IMR-90 (cell line): ENCODE results near the gene RTN4IP1. TPM values are rescaled to one million over a fixed set of nuclear protein-coding genes. Genes with fewer than 3 reads are reported as not detected.
A peak's percentile ranks its signal among the peaks of the same experiment; 100 is the strongest.
"Not testable (repeated sequence)": the region's sequence is repeated elsewhere in the genome, so short reads cannot be mapped to it uniquely, and the experiment has no call there.

Source experiments
- ATAC-seq: fragments of 200-7000 bp; cut with Tn5 transposase; 2 replicates; pipeline ENCODE4 v1.9.1; 2020; ENCODE audit warnings: low read depth, mild to moderate bottlenecking, moderate library complexity
- BruUV-seq: library from RNA; stranded (reverse); fragments of 400-500 nt; replicated peaks from 2 replicates; lab custom pipeline; 2021; lab: Mats Ljungman, UMichigan
- CTCF ChIA-PET: fragments of 300-600 bp; formaldehyde crosslinking; extraction: SDS; loops from one replicate; lab custom pipeline; 2021; ENCODE audit warnings: antibody characterized with exemption; lab: Yijun Ruan, JAX
- POLR2A ChIA-PET: fragments of 300-600 bp; sonication (Branson Sonifier 250); formaldehyde crosslinking; loops from one replicate; lab custom pipeline; 2022; ENCODE audit warnings: antibody characterized with exemption; ENCODE audit not compliant: unreplicated experiment; lab: Charles Lee
- DNase-seq: peaks from one replicate; pipeline ENCODE4 v3.0.0; 2013
- H2AFZ ChIP-seq: replicated peaks from 2 replicates; pipeline ENCODE3; 2013; ENCODE audit warnings: low read length, mild to moderate bottlenecking; ENCODE audit not compliant: poor library complexity
- H2AK5ac ChIP-seq: 2 replicates; pipeline ENCODE4 v1.6.1; 2013; ENCODE audit warnings: low read depth, low read length, inconsistent platforms
- H2AK9ac ChIP-seq: replicated peaks from 2 replicates; pipeline ENCODE3; 2013; ENCODE audit warnings: mild to moderate bottlenecking, low read depth, low read length, moderate library complexity; ENCODE audit not compliant: poor library complexity
- H2BK120ac ChIP-seq: 2 replicates; pipeline ENCODE4 v1.6.1; 2013; ENCODE audit warnings: low read depth, low read length, inconsistent platforms
- H2BK15ac ChIP-seq: 3 replicates; pipeline ENCODE4 v1.6.1; 2013; ENCODE audit warnings: low read depth, low read length, inconsistent platforms
- H2BK20ac ChIP-seq: 2 replicates; pipeline ENCODE4 v1.6.1; 2013; ENCODE audit warnings: low read depth, mild to moderate bottlenecking, inconsistent platforms, low read length, moderate library complexity
- H2BK5ac ChIP-seq: 2 replicates; pipeline ENCODE4 v1.6.1; 2013; ENCODE audit warnings: mild to moderate bottlenecking, low read depth, low read length, inconsistent platforms; ENCODE audit not compliant: poor library complexity, severe bottlenecking
- H3K14ac ChIP-seq: replicated peaks from 2 replicates; pipeline ENCODE4 v1.6.1; 2013; ENCODE audit warnings: low read depth, low read length, inconsistent platforms
- H3K18ac ChIP-seq: 2 replicates; pipeline ENCODE4 v1.6.1; 2013; ENCODE audit warnings: low read depth, low read length, control low read depth
- H3K23ac ChIP-seq: 2 replicates; pipeline ENCODE4 v1.6.1; 2013; ENCODE audit warnings: low read depth, low read length, inconsistent platforms
- H3K27ac ChIP-seq: 2 replicates; pipeline ENCODE4 v1.5.1; 2013; ENCODE audit warnings: mild to moderate bottlenecking, control low read depth, low read length; ENCODE audit not compliant: insufficient read depth
- H3K27me3 ChIP-seq: 2 replicates; pipeline ENCODE4 v1.6.1; 2013; ENCODE audit warnings: low read length; ENCODE audit not compliant: control insufficient read depth, insufficient read depth
- H3K36me3 ChIP-seq: 2 replicates; pipeline ENCODE4 v1.6.1; 2013; ENCODE audit warnings: low read length, mixed read lengths; ENCODE audit not compliant: control insufficient read depth, insufficient read depth
- H3K4ac ChIP-seq: 2 replicates; pipeline ENCODE4 v1.6.1; 2013; ENCODE audit warnings: low read depth, low read length, inconsistent platforms
- H3K4me1 ChIP-seq: 2 replicates; pipeline ENCODE4 v1.6.1; 2013; ENCODE audit warnings: low read length, mixed read lengths; ENCODE audit not compliant: control insufficient read depth, insufficient read depth
- H3K4me2 ChIP-seq: 2 replicates; pipeline ENCODE4 v1.6.1; 2013; ENCODE audit warnings: low read depth, mild to moderate bottlenecking, control low read depth, low read length, moderate library complexity
- H3K4me3 ChIP-seq: 2 replicates; pipeline ENCODE4 v1.5.1; 2013; ENCODE audit warnings: low read depth, mild to moderate bottlenecking, control low read depth, low read length, moderate library complexity; ENCODE audit not compliant: insufficient read depth
- H3K56ac ChIP-seq: 2 replicates; pipeline ENCODE4 v1.6.1; 2013; ENCODE audit warnings: low read length, inconsistent platforms; ENCODE audit not compliant: insufficient read depth; ENCODE audit errors: extremely low read depth
- H3K79me1 ChIP-seq, 2 experiments: 2 replicates each; pipeline ENCODE4 v1.6.1; 2013; ENCODE audit warnings: low read length in 2 of 2, inconsistent platforms in 1 of 2, low read depth in 1 of 2
- H3K9ac ChIP-seq: 2 replicates; pipeline ENCODE4 v1.6.1; 2013; ENCODE audit warnings: low read depth, low read length, control low read depth
- H3K9me1 ChIP-seq: 2 replicates; pipeline ENCODE4 v1.6.1; 2013; ENCODE audit warnings: low read length, inconsistent platforms; ENCODE audit not compliant: insufficient read depth
- H3K9me3 ChIP-seq: 2 replicates; pipeline ENCODE4 v1.6.1; 2013; ENCODE audit warnings: low read length; ENCODE audit not compliant: control insufficient read depth, insufficient read depth
- H4K20me1 ChIP-seq: 2 replicates; pipeline ENCODE4 v1.6.1; 2013; ENCODE audit warnings: low read length, inconsistent platforms; ENCODE audit not compliant: insufficient read depth
- H4K5ac ChIP-seq: 2 replicates; pipeline ENCODE4 v1.6.1; 2013; ENCODE audit warnings: mild to moderate bottlenecking, low read depth, low read length, control low read depth
- H4K8ac ChIP-seq, 2 experiments: 2 replicates each; pipeline ENCODE4 v1.6.1; 2013; ENCODE audit warnings: low read depth in 2 of 2, low read length in 2 of 2, control low read depth in 1 of 2, inconsistent platforms in 1 of 2
- H4K91ac ChIP-seq: 2 replicates; pipeline ENCODE4 v1.6.1; 2013; ENCODE audit warnings: low read depth, low read length, inconsistent platforms; ENCODE audit not compliant: insufficient read depth
- WGBS, 2 experiments: methylation state at CpG; one replicate each; pipeline versions ENCODE4 v1.1.5 to v1.1.7; 2013; ENCODE audit warnings: missing lambda C conversion rate in 2 of 2; ENCODE audit not compliant: insufficient read length in 1 of 2; ENCODE audit errors: extremely low coverage in 2 of 2; 5-methylcytosine and 5-hydroxymethylcytosine counted together
- dilution Hi-C: fragments of 300-500 bp; cut with HindIII; formaldehyde crosslinking; loops from one replicate; pipeline ENCODE4 v1.14.3; 2018; ENCODE audit warnings: low sequenced_read_pairs; ENCODE audit not compliant: unreplicated experiment
- in situ Hi-C: fragments of 300-500 bp; cut with MboI; formaldehyde crosslinking; loops from 3 replicates; pipeline ENCODE4 v1.14.3; 2019; ENCODE audit warnings: low sequenced_read_pairs, inconsistent platforms, mixed read lengths
- intact Hi-C: fragments of 100-400 bp; cut with micrococcal nuclease; formaldehyde crosslinking; loops from 2 replicates; pipeline ENCODE4 v1.10.0; 2022
- polyA plus RNA-seq, 3 experiments: library from polyadenylated mRNA; depleted of rRNA; stranded (reverse); fragments of >200 nt; gene quantifications; 2 replicates each; pipeline ENCODE4 v1.2.3, GENCODE V29; 2012; ENCODE audit warnings: low replicate concordance in 1 of 3
- total RNA-seq: library from RNA; depleted of rRNA; stranded (reverse); fragments of >200 nt; gene quantifications from 2 replicates; pipeline ENCODE4 v1.2.3, GENCODE V29; 2012

Gene RTN4IP1
- total and polyA plus RNA-seq, 2 of the 4 experiments (the other 2 are of a cell fraction) = 5.7 to 9.9 TPM

- H3K36me3 ChIP-seq, in situ Hi-C loops, H2BK20ac ChIP-seq, CTCF ChIA-PET, BruUV-seq, H3K27ac ChIP-seq, H4K20me1 ChIP-seq, H2AK9ac ChIP-seq, H3K9me3 ChIP-seq, H3K79me1 ChIP-seq, ATAC-seq, H3K4me3 ChIP-seq, H4K8ac ChIP-seq, H4K91ac ChIP-seq, POLR2A ChIA-PET, H3K4me2 ChIP-seq, intact Hi-C loops, dilution Hi-C loops, H3K14ac ChIP-seq, H3K4ac ChIP-seq, DNase-seq, H3K27me3 ChIP-seq, H3K9ac ChIP-seq, H3K56ac ChIP-seq, H2AFZ ChIP-seq, H3K4me1 ChIP-seq, H3K23ac ChIP-seq: not testable (repeated sequence)
- Histone ChIP-seq H3K18ac (peak overlapping the region; percentile 47; the same call in 1 of the 2 replicates), H2BK120ac (peak overlapping the region; percentile 28; the same call in 1 of the 2 replicates), H4K5ac (peak overlapping the region; percentile 51; the same call in 1 of the 2 replicates), H2AK5ac (peak overlapping the region; percentile 71; the same call in 1 of the 2 replicates), H3K9me1 (peaks cover 12% of the 10 kb centered on the region; the same call in 1 of the 2 replicates), H2BK15ac (peak overlapping the region; percentile 43; the same call in 1 of the 3 replicates), H2BK5ac (peak overlapping the region; percentile 42)
- WGBS, 2 experiments = no CpG with 5 or more reads among the region's 6 CpGs
These were observed 80.3 kb downstream of the RTN4IP1 start for GRCh38 chr6:106548926-106549455.
